ENCODE results near the gene RND3. TPM values are rescaled to one million over a fixed set of nuclear protein-coding genes. Genes with fewer than 3 reads are reported as not detected.
A peak's percentile ranks its signal among the peaks of the same experiment; 100 is the strongest.

The RND3 gene
- 10 to 100 TPM; 28.3 to 44.8 TPM for total RNA-seq
- 100 to 1,000 TPM in 5 of 6 donors, 10 to 100 TPM in 1; 89.2 to 134 (median 109) TPM for polyA plus RNA-seq (ENCODE audit: insufficient read length in 6 of 6)
- long read RNA-seq, donor 1, transcript RND3-208 (2 exons, 432 nt): minor isoform, 6 of 54 reads
- long read RNA-seq, donor 1, transcript RND3-202 (5 exons, 2,777 nt): major isoform, 27 of 54 reads
- long read RNA-seq, donor 1, transcript RND3-201 (6 exons, 2,711 nt): minor isoform, 8 of 54 reads
- long read RNA-seq, donor 1, partial matches to known transcripts: 8 of 54 reads
- long read RNA-seq, donor 1, other reads (novel, unspliced or antisense): 5 of 54 reads
- long read RNA-seq, donor 2, transcript RND3-201 (6 exons, 2,711 nt): minor isoform, 10 of 35 reads
- long read RNA-seq, donor 2, transcript RND3-208 (2 exons, 432 nt): minor isoform, 8 of 35 reads
- long read RNA-seq, donor 2, transcript RND3-202 (5 exons, 2,777 nt): major isoform, 17 of 35 reads
- long read RNA-seq, donor 2, partial matches to known transcripts: 0 of 35 reads
- long read RNA-seq, donor 2, other reads (novel, unspliced or antisense): 0 of 35 reads
- long read RNA-seq, donor 3, transcript RND3-202 (5 exons, 2,777 nt): major isoform, 12 of 24 reads
- long read RNA-seq, donor 3, transcript RND3-201 (6 exons, 2,711 nt): minor isoform, 9 of 24 reads
- long read RNA-seq, donor 3, partial matches to known transcripts: 0 of 24 reads
- long read RNA-seq, donor 3, other reads (novel, unspliced or antisense): 0 of 24 reads
- long read RNA-seq, donor 4, partial matches to known transcripts: 0 of 3 reads
- long read RNA-seq, donor 4, other reads (novel, unspliced or antisense): 2 of 3 reads
- long read RNA-seq, donor 5, transcript RND3-202 (5 exons, 2,777 nt): major isoform, 8 of 16 reads
- long read RNA-seq, donor 5, transcript RND3-201 (6 exons, 2,711 nt): minor isoform, 5 of 16 reads
- long read RNA-seq, donor 5, partial matches to known transcripts: 0 of 16 reads
- long read RNA-seq, donor 5, other reads (novel, unspliced or antisense): 0 of 16 reads
- long read RNA-seq, donor 6, transcript RND3-202 (5 exons, 2,777 nt): major isoform, 11 of 22 reads
- long read RNA-seq, donor 6, transcript RND3-201 (6 exons, 2,711 nt): minor isoform, 9 of 22 reads
- long read RNA-seq, donor 6, partial matches to known transcripts: 0 of 22 reads
- long read RNA-seq, donor 6, other reads (novel, unspliced or antisense): 0 of 22 reads
- long read RNA-seq, donor 7, transcript RND3-202 (5 exons, 2,777 nt): major isoform, 7 of 9 reads
- long read RNA-seq, donor 7, partial matches to known transcripts: 0 of 9 reads
- long read RNA-seq, donor 7, other reads (novel, unspliced or antisense): 0 of 9 reads
- long read RNA-seq, donor 8, transcript RND3-202 (5 exons, 2,777 nt): major isoform, 9 of 13 reads
- long read RNA-seq, donor 8, partial matches to known transcripts: 0 of 13 reads
- long read RNA-seq, donor 8, other reads (novel, unspliced or antisense): 0 of 13 reads
- long read RNA-seq, donor 9, partial matches to known transcripts: 0 of 1 reads
- long read RNA-seq, donor 9, other reads (novel, unspliced or antisense): 0 of 1 reads
- long read RNA-seq, donor 10: 0 reads
- long read RNA-seq, donor 11, transcript RND3-202 (5 exons, 2,777 nt): major isoform, 6 of 9 reads
- long read RNA-seq, donor 11, partial matches to known transcripts: 0 of 9 reads
- long read RNA-seq, donor 11, other reads (novel, unspliced or antisense): 0 of 9 reads
- long read RNA-seq, donor 12, transcript RND3-202 (5 exons, 2,777 nt): major isoform, 12 of 20 reads
- long read RNA-seq, donor 12, transcript RND3-201 (6 exons, 2,711 nt): minor isoform, 6 of 20 reads
- long read RNA-seq, donor 12, partial matches to known transcripts: 0 of 20 reads
- long read RNA-seq, donor 12, other reads (novel, unspliced or antisense): 0 of 20 reads

- peak within 1 kb of the TSS; percentile 57 to 67 for H3K4me3 ChIP-seq
- TF ChIP-seq CTCF (IDR thresholded peaks at IDR 0.05): peak; percentile 60 to 73
- peak; percentile 85 to 98 (median 94) for DNase-seq
- ATAC-seq: peak; percentile 69
- H3K27ac ChIP-seq: peak within 1 kb of the TSS; percentile 80 to 90
- H3K4me1 ChIP-seq: no peaks in the 10 kb centered on the region
- H3K27me3 ChIP-seq: peaks cover 0 to 63% of the 10 kb centered on the region in 2 donors
- no peaks in the 10 kb centered on the region for H3K36me3 ChIP-seq
- no peaks in the 10 kb centered on the region for H3K9me3 ChIP-seq
- intact Hi-C loops (cut with DNase I): loop anchor here in 1 of 2 donors (10.0 kb wide), 1 partner anchor 893 kb away; no protein-coding TSS in a partner anchor
Observed at GRCh38 chr2:150487537-150488429, at the start of gene RND3. Gene RND3 (minus strand): TSS chr2:150487667. CDS start chr2:150487417, 250 bp downstream.

- ATAC-seq (no peak), DNase-seq (no peak)
- Histone ChIP-seq H3K27me3 (no peaks in the 10 kb centered on the region), H3K9me3 (peaks cover 0 to 2% of the 10 kb centered on the region in 2 donors), H3K4me1 (no peaks in the 10 kb centered on the region), H3K4me3 (no peak overlapping the region), H3K36me3 (no peaks in the 10 kb centered on the region), H3K27ac (no peak overlapping the region)
- no peak for TF ChIP-seq CTCF (IDR thresholded peaks at IDR 0.05)
- intact Hi-C loops (cut with DNase I): no loop called here
Observed at GRCh38 chr2:150535176-150535575, 47.7 kb upstream of the RND3 start.

DNA sequence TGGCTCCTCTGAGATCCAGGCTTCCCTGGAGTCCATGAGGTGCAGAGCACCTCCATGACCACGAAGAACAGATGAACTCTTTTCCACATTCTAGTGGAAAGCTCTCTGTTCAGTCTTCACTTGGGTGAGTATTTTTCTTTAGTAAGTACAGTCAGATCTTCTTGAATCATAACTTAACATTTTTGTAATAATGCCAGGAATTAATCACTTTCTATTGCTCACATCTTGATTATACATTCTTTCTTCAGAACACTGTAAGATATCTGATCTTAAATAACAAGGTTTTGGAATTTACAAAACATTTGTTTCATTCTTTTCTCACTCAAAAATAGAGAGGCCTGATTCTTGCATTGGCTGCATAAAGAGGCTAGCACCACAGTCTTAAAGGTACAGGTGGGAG, 45.4 kb upstream of the RND3 start:
- Histone ChIP-seq H3K9me3 (peaks cover 0 to 2% of the 10 kb centered on the region in 2 donors), H3K27me3 (no peaks in the 10 kb centered on the region), H3K36me3 (no peaks in the 10 kb centered on the region), H3K4me1 (no peaks in the 10 kb centered on the region), H3K4me3 (no peak overlapping the region), H3K27ac (no peak overlapping the region)
- ATAC-seq: no peak
- TF ChIP-seq CTCF (IDR thresholded peaks at IDR 0.05): no peak
- no peak for DNase-seq
- intact Hi-C loops (cut with DNase I): no loop called here

All from left lung (tissue), 14 donors.